ENCODE results near the gene NPEPL1. TPM values are rescaled to one million over a fixed set of nuclear protein-coding genes. Genes with fewer than 3 reads are reported as not detected.

Gene NPEPL1
- total RNA-seq, 4 donors from 2014 or later = 24.3 to 57.3 (median 36.9) TPM

- H3K9me3 ChIP-seq = no peaks in the 10 kb centered on the region
- no peak for ATAC-seq
- TF ChIP-seq POLR2A (IDR thresholded peaks at IDR 0.05) (no peak), CTCF (IDR thresholded peaks at IDR 0.05) (no peak), EP300 (IDR thresholded peaks at IDR 0.05) (no peak), POLR2AphosphoS5 (IDR thresholded peaks at IDR 0.05) (no peak)
- H3K36me3 ChIP-seq = peaks cover 0 to 55% of the 10 kb centered on the region in 2 donors
- H3K27ac ChIP-seq = no peak overlapping the region
- H3K27me3 ChIP-seq = no peaks in the 10 kb centered on the region
- H3K4me3 ChIP-seq = no peak overlapping the region
- WGBS, 2 donors (ENCODE audit: low coverage in 1 of 2) = 89 to 100% methylated on average over 2 of the region's 2 CpGs
- H3K4me1 ChIP-seq = peaks cover 0 to 35% (median 4%) of the 10 kb centered on the region in 3 donors
Measured at GRCh38 chr20:58664331-58664730, 28.3 kb upstream of the NPEPL1 start.

- no peak for TF ChIP-seq POLR2A (IDR thresholded peaks at IDR 0.05)
- no peak for TF ChIP-seq CTCF (IDR thresholded peaks at IDR 0.05)
- TF ChIP-seq POLR2AphosphoS5 (IDR thresholded peaks at IDR 0.05) = no peak
- no peak for TF ChIP-seq EP300 (IDR thresholded peaks at IDR 0.05)
- H3K27me3 ChIP-seq = no peaks in the 10 kb centered on the region
- H3K36me3 ChIP-seq = peaks cover 0 to 60% of the 10 kb centered on the region in 2 donors
- H3K4me1 ChIP-seq = peaks cover 0 to 29% (median 4%) of the 10 kb centered on the region in 3 donors
- no peaks in the 10 kb centered on the region for H3K9me3 ChIP-seq
- 87 to 90% methylated on average over 3 to 4 of the region's 5 CpGs for WGBS, 2 donors (ENCODE audit: low coverage in 1 of 2)
- no peak for ATAC-seq
- H3K4me3 ChIP-seq = no peak overlapping the region
- H3K27ac ChIP-seq = no peak overlapping the region
Measured at GRCh38 chr20:58664883-58665282, 27.7 kb upstream of the NPEPL1 start.

- Histone ChIP-seq H3K9me3 (no peaks in the 10 kb centered on the region), H3K4me3 (no peak overlapping the region), H3K4me1 (peaks cover 0 to 24% (median 4%) of the 10 kb centered on the region in 3 donors), H3K36me3 (peaks cover 0 to 68% of the 10 kb centered on the region in 2 donors), H3K27me3 (no peaks in the 10 kb centered on the region), H3K27ac (no peak overlapping the region)
- WGBS, 2 donors (ENCODE audit: low coverage in 1 of 2) = 80 to 89% methylated on average over 3 to 4 of the region's 11 CpGs
- TF ChIP-seq POLR2AphosphoS5 (IDR thresholded peaks at IDR 0.05) (no peak), POLR2A (IDR thresholded peaks at IDR 0.05) (no peak), CTCF (IDR thresholded peaks at IDR 0.05) (no peak), EP300 (IDR thresholded peaks at IDR 0.05) (no peak)
- no peak for ATAC-seq
Measured at GRCh38 chr20:58665606-58666005, 27.0 kb upstream of the NPEPL1 start.

GRCh38 chr20:58666702-58667101 lies 25.9 kb upstream of the NPEPL1 start:
- Histone ChIP-seq H3K9me3 (no peaks in the 10 kb centered on the region), H3K27me3 (no peaks in the 10 kb centered on the region), H3K36me3 (peaks cover 0 to 65% of the 10 kb centered on the region in 2 donors), H3K27ac (no peak overlapping the region), H3K4me3 (no peak overlapping the region), H3K4me1 (peaks cover 0 to 13% (median 4%) of the 10 kb centered on the region in 3 donors)
- TF ChIP-seq CTCF (IDR thresholded peaks at IDR 0.05) (no peak), POLR2AphosphoS5 (IDR thresholded peaks at IDR 0.05) (no peak), EP300 (IDR thresholded peaks at IDR 0.05) (no peak), POLR2A (IDR thresholded peaks at IDR 0.05) (no peak)
- WGBS, 2 donors (ENCODE audit: low coverage in 1 of 2) = 89 to 90% methylated on average over 5 to 7 of the region's 7 CpGs
- no peak for ATAC-seq

GRCh38 chr20:58667975-58668374 lies 24.6 kb upstream of the NPEPL1 start:
- H3K27me3 ChIP-seq = no peaks in the 10 kb centered on the region
- 70 to 71% methylated on average over 3 to 4 of the region's 5 CpGs for WGBS, 2 donors (ENCODE audit: low coverage in 1 of 2)
- no peak overlapping the region for H3K4me3 ChIP-seq
- peaks cover 0 to 66% of the 10 kb centered on the region in 2 donors for H3K36me3 ChIP-seq
- ATAC-seq = no peak
- H3K27ac ChIP-seq = peak overlapping the region in 2 of 4 donors; percentile 7 to 9
- H3K4me1 ChIP-seq = peaks cover 0 to 8% (median 4%) of the 10 kb centered on the region in 3 donors
- H3K9me3 ChIP-seq = no peaks in the 10 kb centered on the region
- TF ChIP-seq CTCF (IDR thresholded peaks at IDR 0.05) = peak in 1 of 4 experiments; percentile 14
- no peak for TF ChIP-seq EP300 (IDR thresholded peaks at IDR 0.05)

Measured in gastroesophageal sphincter (tissue), 4 donors.